Endothelial cell of umbilical vein (primary cell): Measurements from ENCODE around the gene PSMB5. TPM values are rescaled to one million over a fixed set of nuclear protein-coding genes. Genes with fewer than 3 reads are reported as not detected.

ENCODE experiments used
- Bru-seq: library from RNA; stranded (reverse); fragments of 400-500 nt; gene quantifications from one replicate; lab custom pipeline; 2021; lab: Mats Ljungman, UMichigan
- BruChase-seq, 2 experiments: library from RNA; stranded (reverse); fragments of 400-500 nt; gene quantifications; one replicate each; lab custom pipeline; 2021; lab: Mats Ljungman, UMichigan
- BruUV-seq: library from RNA; stranded (reverse); fragments of 400-500 nt; replicated peaks from 2 replicates; lab custom pipeline; 2021; lab: Mats Ljungman, UMichigan
- CTCF ChIA-PET: fragments of 300-600, 350-600 bp; sonication (Branson Sonifier 250); formaldehyde crosslinking; loops from one replicate; lab custom pipeline; 2021; ENCODE audit warnings: antibody characterized with exemption, inconsistent platforms; lab: Charles Lee
- POLR2A ChIA-PET: fragments of 300-600, 350-600 bp; sonication (Branson Sonifier 250); formaldehyde crosslinking; loops from one replicate; lab custom pipeline; 2021; ENCODE audit warnings: antibody characterized with exemption, inconsistent platforms; lab: Charles Lee
- DNase-seq: peaks from one replicate; pipeline ENCODE4 v3.0.0-alpha.2; 2011; ENCODE audit warnings: low read depth, low spot score
- FAIRE-seq: peaks from 2 replicates; lab custom pipeline; 2011; peaks lifted over from hg19 to GRCh38; lab: Jason Lieb, UNC
- H2AFZ ChIP-seq: 2 replicates; pipeline ENCODE4 v1.6.0; 2012; ENCODE audit warnings: low read depth, low read length, control low read depth, inconsistent platforms
- H3K27ac ChIP-seq: 2 replicates; pipeline ENCODE4 v1.5.1; 2011; ENCODE audit warnings: low read depth, mild to moderate bottlenecking, control low read depth, low read length, moderate library complexity; ENCODE audit not compliant: insufficient read depth
- H3K27me3 ChIP-seq, 2 experiments: 2 replicates each; pipeline versions ENCODE4 v1.6.0 to v1.6.1; 2011; ENCODE audit warnings: low read length in 2 of 2, mixed read lengths in 1 of 2; ENCODE audit not compliant: control insufficient read depth in 2 of 2, insufficient read depth in 2 of 2
- H3K36me3 ChIP-seq, 2 experiments: 2 replicates in 1 of 2; 3 replicates in 1 of 2; pipeline ENCODE4 v1.5.1; 2011; ENCODE audit warnings: low read length in 2 of 2, mild to moderate bottlenecking in 1 of 2, moderate library complexity in 1 of 2; ENCODE audit not compliant: control insufficient read depth in 2 of 2, insufficient read depth in 2 of 2; ENCODE audit errors: extremely low read depth in 1 of 2
- H3K4me1 ChIP-seq: 3 replicates; pipeline ENCODE4 v1.5.1; 2011; ENCODE audit warnings: mild to moderate bottlenecking, low read length; ENCODE audit not compliant: control insufficient read depth, insufficient read depth; ENCODE audit errors: extremely low read depth
- H3K4me2 ChIP-seq: 2 replicates; pipeline ENCODE4 v1.6.1; 2011; ENCODE audit warnings: low read length, control low read depth, mixed read lengths; ENCODE audit not compliant: insufficient read depth
- H3K4me3 ChIP-seq, 3 experiments: fragments of 200-600 bp in 1 of 3; sonication (generic), shearing (Covaris generic) in 1 of 3; replicated peaks in 1 of 3; 2 replicates each; pipeline ENCODE4 v1.5.1; 2011 to 2016; ENCODE audit warnings: control low read depth in 3 of 3, low read length in 3 of 3, mild to moderate bottlenecking in 2 of 3, inconsistent platforms in 1 of 3, low read depth in 1 of 3, moderate library complexity in 1 of 3; ENCODE audit not compliant: insufficient read depth in 1 of 3
- H3K79me2 ChIP-seq: 2 replicates; pipeline ENCODE4 v1.6.0; 2012; ENCODE audit warnings: low read length, inconsistent platforms; ENCODE audit not compliant: control insufficient read depth, insufficient read depth
- H3K9ac ChIP-seq: replicated peaks from 2 replicates; pipeline ENCODE3; 2011; ENCODE audit warnings: low read length, control low read depth; ENCODE audit not compliant: insufficient read depth; ENCODE audit errors: extremely low read depth
- H3K9me1 ChIP-seq: replicated peaks from 3 replicates; pipeline ENCODE4 v1.6.0; 2011; ENCODE audit warnings: mild to moderate bottlenecking, low read length; ENCODE audit not compliant: control insufficient read depth, insufficient read depth; ENCODE audit errors: extremely low read depth
- H3K9me3 ChIP-seq: replicated peaks from 2 replicates; pipeline ENCODE4 v1.5.1; 2012; ENCODE audit warnings: low read length, inconsistent platforms; ENCODE audit not compliant: control insufficient read depth, insufficient read depth
- H4K20me1 ChIP-seq: replicated peaks from 2 replicates; pipeline ENCODE3; 2011; ENCODE audit warnings: mild to moderate bottlenecking, low read length; ENCODE audit not compliant: control insufficient read depth, insufficient read depth; ENCODE audit errors: extremely low read depth
- EZH2 ChIP-seq: IDR thresholded peaks from 2 replicates; pipeline ENCODE4 v1.6.1; 2012; ENCODE audit warnings: borderline replicate concordance, low read depth, mild to moderate bottlenecking, moderate library complexity, low read length, inconsistent platforms; ENCODE audit not compliant: severe bottlenecking
- FOS ChIP-seq: IDR thresholded peaks from 2 replicates; pipeline ENCODE4 v1.6.1; 2011; ENCODE audit warnings: mild to moderate bottlenecking, low read length, moderate library complexity, borderline replicate concordance; ENCODE audit not compliant: insufficient read depth
- GATA2 ChIP-seq: IDR thresholded peaks from 2 replicates; pipeline ENCODE4 v1.7.0; 2011; ENCODE audit warnings: low read depth, mild to moderate bottlenecking, moderate library complexity, mixed read lengths, low read length; ENCODE audit not compliant: insufficient read length, insufficient read depth
- POLR2A ChIP-seq: IDR thresholded peaks from 2 replicates; pipeline ENCODE4 v1.6.1; 2012; ENCODE audit warnings: low read depth, mild to moderate bottlenecking, control low read depth, low read length
- POLR2AphosphoS5 ChIP-seq: IDR thresholded peaks from 2 replicates; pipeline ENCODE4 v1.6.1; 2012; ENCODE audit warnings: low read depth, mild to moderate bottlenecking, control low read depth, low read length, moderate library complexity; ENCODE audit not compliant: insufficient read depth
- dilution Hi-C: fragments of 300-500 bp; cut with MboI; formaldehyde crosslinking; loops from one replicate; pipeline ENCODE4 v1.15.0; 2019; ENCODE audit warnings: low sequenced_read_pairs; ENCODE audit not compliant: extremely low pct_ligation_motif_present
- intact Hi-C: fragments of 100-400 bp; cut with micrococcal nuclease; formaldehyde crosslinking; loops from one replicate; pipeline ENCODE4 v1.10.0; 2022
- long read RNA-seq: library from polyadenylated mRNA; stranded (forward); transcript quantifications from one replicate; pipeline ENCODE4 v2.0.0, GENCODE V29; 2021
- polyA minus RNA-seq, 3 experiments: library from RNA; depleted of rRNA, polyadenylated mRNA; stranded (reverse); fragments of >200 nt; gene quantifications; 1 replicate in 1 of 3; 2 replicates in 2 of 3; pipeline ENCODE4 v1.2.3, GENCODE V29; 2011
- polyA plus RNA-seq, 4 experiments: library from polyadenylated mRNA; depleted of rRNA in 3 of 4; stranded (reverse) in 3 of 4; unstranded in 1 of 4; fragments of >200 nt; gene quantifications; 2 replicates each; pipeline versions ENCODE4 v1.2.1 to v1.2.3, GENCODE V29; 2011 to 2012; ENCODE audit warnings: missing spikeins in 1 of 4
- total RNA-seq: library from RNA; stranded (reverse); gene quantifications from 2 replicates; pipeline ENCODE4 v1.2.3, GENCODE V29; 2021
- TF ChIP-seq, protein P1 (sequence below): IDR thresholded peaks from 2 replicates; pipeline ENCODE4 v1.6.1; 2011; ENCODE audit not compliant: insufficient read depth, insufficient read length
- TF ChIP-seq, protein P2 (sequence below), 2 donors: IDR thresholded peaks; 1 replicate in 1 of 2; 2 replicates in 1 of 2; pipeline ENCODE4 v1.5.1; 2011; ENCODE audit warnings: low read length in 2 of 2, mild to moderate bottlenecking in 2 of 2, moderate library complexity in 2 of 2, control low read depth in 1 of 2, inconsistent platforms in 1 of 2, low read depth in 1 of 2; ENCODE audit not compliant: insufficient read depth in 1 of 2; ENCODE audit errors: extremely low read depth in 1 of 2

PSMB5 gene
- total RNA-seq, result 214 and 236 TPM in 2 replicates
- 459 and 464 TPM in 2 replicates for polyA plus RNA-seq
- 355 and 404 TPM in 2 replicates for polyA plus RNA-seq (2011; cell fraction: cytosol; rRNA removed)
- polyA plus RNA-seq (2011; cell fraction: nucleus; rRNA removed), result 144 and 152 TPM in 2 replicates
- polyA plus RNA-seq (2012), result 223 and 262 TPM in 2 replicates
- polyA minus RNA-seq, result 286 and 312 TPM in 2 replicates
- 207 TPM for polyA minus RNA-seq (2011; cell fraction: cytosol; rRNA and poly(A)+ RNA removed)
- 42.4 and 46.8 TPM in 2 replicates for polyA minus RNA-seq (2011; cell fraction: nucleus; rRNA and poly(A)+ RNA removed)
- Bru-seq, nascent RNA, result percentile 85 among the genes with signal in this experiment
- percentile 94 among the genes with signal in this experiment for BruChase-seq, experiment 1, labeled RNA remaining after a 6-hour chase
- percentile 89 among the genes with signal in this experiment for BruChase-seq, experiment 2, labeled RNA remaining after a 2-hour chase
- long read RNA-seq, transcript PSMB5-202 (3 exons, 1,294 nt), result major isoform, 1,055 of 1,145 reads
- long read RNA-seq, transcript PSMB5-206 (3 exons, 444 nt), result minor isoform, 9 of 1,145 reads
- long read RNA-seq, transcript PSMB5-205 (4 exons, 1,117 nt), result minor isoform, 27 of 1,145 reads
- long read RNA-seq, partial matches to known transcripts, result 17 of 1,145 reads
- long read RNA-seq, other reads (novel, unspliced or antisense), result 29 of 1,145 reads

DNA sequence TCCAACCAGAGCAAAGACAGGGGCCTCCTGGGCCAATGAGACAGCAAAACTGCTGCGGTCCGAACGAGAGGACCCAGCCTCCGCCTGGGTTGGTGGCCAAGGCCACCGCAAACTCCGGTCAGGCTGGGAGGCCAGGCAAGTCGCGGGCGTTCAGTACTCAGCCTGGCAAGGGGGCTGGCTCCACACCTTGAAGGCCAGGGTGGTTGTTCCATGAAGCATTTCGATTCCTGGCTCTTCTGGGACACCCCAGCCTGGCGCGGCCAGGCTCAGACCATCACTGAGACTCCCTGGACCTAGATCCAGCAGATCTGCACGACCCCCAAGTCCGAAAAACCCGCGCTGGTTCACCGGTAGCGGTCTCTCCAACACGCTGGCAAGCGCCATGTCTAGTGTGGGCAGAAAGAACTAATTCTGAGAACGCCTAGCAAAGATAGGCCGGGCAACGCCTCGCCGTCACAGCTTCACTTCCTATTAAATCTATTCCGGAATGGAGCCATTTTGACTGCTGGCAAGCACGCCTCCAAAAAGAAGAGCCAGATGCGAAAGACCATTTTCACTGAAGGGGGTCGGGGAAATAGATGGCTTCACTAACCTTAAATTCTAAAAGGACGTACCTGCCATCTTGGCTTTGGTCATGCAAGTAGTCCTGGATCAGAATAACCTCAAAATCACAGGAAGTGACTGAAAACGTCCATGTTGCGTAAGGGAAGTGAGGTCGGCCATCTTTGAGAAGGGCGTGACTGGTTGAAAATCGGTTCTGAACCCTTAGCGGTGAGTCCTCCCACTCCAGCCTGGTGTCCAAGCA lies at the start of gene PSMB5:
Gene PSMB5 (minus strand): TSS at position 403 of the 805 bp plus-strand sequence. CDS start 19 bp downstream, at position 384.
- ChIA-PET POLR2A (interaction anchor here (0.6 to 1.0 kb wide), 3 partner anchors 13 to 34 kb away, joined by 3 to 5 read pairs (median 4); no protein-coding TSS in a partner anchor), CTCF (interaction anchor here (0.6 to 4.4 kb wide), 6 partner anchors 24 to 444 kb away, joined by 4 to 23 read pairs (median 4); no protein-coding TSS in a partner anchor)
- Histone ChIP-seq H3K4me3 (peak within 1 kb of the TSS; percentile 73 to 88 (median 84)), H3K4me1 (peaks cover 12% of the 10 kb centered on the region), H2AFZ (peak within 1 kb of the TSS; percentile 88), H3K9ac (peak within 1 kb of the TSS; percentile 93), H3K4me2 (peak within 1 kb of the TSS; percentile 66), H3K36me3 (peaks cover 8 to 9% of the 10 kb centered on the region in 2 experiments), H3K27me3 (no peaks in the 10 kb centered on the region), H3K9me3 (no peaks in the 10 kb centered on the region), H3K9me1 (no peaks in the 10 kb centered on the region), H4K20me1 (no peaks in the 10 kb centered on the region), H3K27ac (peak within 1 kb of the TSS; percentile 88), H3K79me2 (peaks cover 25% of the 10 kb centered on the region)
- FAIRE-seq (peak; percentile 99), DNase-seq (peak; percentile 97)
- no TSS peak for BruUV-seq
- dilution Hi-C loops (no loop called here), intact Hi-C loops (loop anchor here (1.0 to 2.0 kb wide), 3 partner anchors 13 to 28 kb away; no protein-coding TSS in a partner anchor)
- TF ChIP-seq GATA2 (no peak), EZH2 (no peak), POLR2A (peak; percentile 89), FOS (no peak), POLR2AphosphoS5 (peak; percentile 82)
- TF ChIP-seq, protein P1, sequence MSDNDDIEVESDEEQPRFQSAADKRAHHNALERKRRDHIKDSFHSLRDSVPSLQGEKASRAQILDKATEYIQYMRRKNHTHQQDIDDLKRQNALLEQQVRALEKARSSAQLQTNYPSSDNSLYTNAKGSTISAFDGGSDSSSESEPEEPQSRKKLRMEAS, result no peak
- TF ChIP-seq, protein P2, sequence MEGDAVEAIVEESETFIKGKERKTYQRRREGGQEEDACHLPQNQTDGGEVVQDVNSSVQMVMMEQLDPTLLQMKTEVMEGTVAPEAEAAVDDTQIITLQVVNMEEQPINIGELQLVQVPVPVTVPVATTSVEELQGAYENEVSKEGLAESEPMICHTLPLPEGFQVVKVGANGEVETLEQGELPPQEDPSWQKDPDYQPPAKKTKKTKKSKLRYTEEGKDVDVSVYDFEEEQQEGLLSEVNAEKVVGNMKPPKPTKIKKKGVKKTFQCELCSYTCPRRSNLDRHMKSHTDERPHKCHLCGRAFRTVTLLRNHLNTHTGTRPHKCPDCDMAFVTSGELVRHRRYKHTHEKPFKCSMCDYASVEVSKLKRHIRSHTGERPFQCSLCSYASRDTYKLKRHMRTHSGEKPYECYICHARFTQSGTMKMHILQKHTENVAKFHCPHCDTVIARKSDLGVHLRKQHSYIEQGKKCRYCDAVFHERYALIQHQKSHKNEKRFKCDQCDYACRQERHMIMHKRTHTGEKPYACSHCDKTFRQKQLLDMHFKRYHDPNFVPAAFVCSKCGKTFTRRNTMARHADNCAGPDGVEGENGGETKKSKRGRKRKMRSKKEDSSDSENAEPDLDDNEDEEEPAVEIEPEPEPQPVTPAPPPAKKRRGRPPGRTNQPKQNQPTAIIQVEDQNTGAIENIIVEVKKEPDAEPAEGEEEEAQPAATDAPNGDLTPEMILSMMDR (IDR thresholded peaks at IDR 0.05; ENCODE audit: extremely low read depth in 1 of 2, insufficient read depth in 1 of 2, low read depth in 1 of 2, low read length in 2 of 2), result no peak
